Measurements from ENCODE around the gene RAB20. TPM values are rescaled to one million over a fixed set of nuclear protein-coding genes. Genes with fewer than 3 reads are reported as not detected.

Gene RAB20
- polyA plus RNA-seq, 1 donor from 2014 or later = not detected

DNA sequence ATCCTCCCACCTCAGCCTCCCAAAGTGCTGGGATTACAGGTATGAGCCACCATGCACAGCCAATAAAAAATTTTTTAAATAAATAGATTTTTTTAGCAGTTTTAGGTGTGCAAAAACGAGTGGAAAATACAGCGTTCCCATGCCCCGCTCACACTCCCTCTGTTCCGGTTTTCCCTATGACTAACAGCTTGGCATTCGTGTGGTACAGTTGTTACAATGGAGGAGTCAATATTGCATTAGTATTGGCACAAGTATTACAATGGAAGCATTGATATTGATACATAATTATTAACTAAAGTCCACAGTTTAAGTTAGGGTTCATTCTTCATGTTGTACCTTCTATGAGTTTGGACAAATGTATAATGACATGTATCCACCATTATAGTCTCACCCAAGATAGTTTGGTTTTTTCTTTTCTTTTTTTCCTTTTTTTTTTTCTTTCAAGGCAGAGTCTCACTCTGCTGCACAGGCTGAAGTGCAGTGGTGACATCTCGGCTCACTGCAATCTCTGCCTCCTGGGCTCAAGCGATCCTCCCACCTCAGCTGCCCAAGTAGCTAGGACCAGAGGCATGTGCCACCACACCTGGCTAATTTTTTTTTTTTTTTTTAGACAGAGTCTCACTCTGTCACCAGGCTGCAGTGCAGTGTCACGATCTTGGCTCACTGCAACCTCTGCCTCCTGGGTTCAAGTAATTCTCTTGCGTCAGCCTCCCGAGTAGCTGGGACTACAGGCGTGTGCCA is 15.4 kb upstream of the RAB20 start:
- Histone ChIP-seq H3K4me3 (ENCODE audit: low read length) (no peak overlapping the region), H3K4me2 (ENCODE audit: low read length) (no peak overlapping the region), H2AFZ (ENCODE audit: low read depth, low read length) (no peak overlapping the region), H3K27me3 (ENCODE audit: insufficient read depth, low read depth, low read length) (no peaks in the 10 kb centered on the region), H3K9ac (ENCODE audit: low read length) (no peak overlapping the region), H3F3A (ENCODE audit: insufficient read depth, low read length, poor library complexity, severe bottlenecking) (no peaks in the 10 kb centered on the region), H3K36me3 (ENCODE audit: insufficient read depth, low read length) (no peaks in the 10 kb centered on the region), H3K27ac (ENCODE audit: low read length) (no peak overlapping the region), H4K20me1 (ENCODE audit: insufficient read depth) (no peaks in the 10 kb centered on the region), H3K9me3 (ENCODE audit: low read length) (no peaks in the 10 kb centered on the region), H3K9me2 (ENCODE audit: insufficient read depth, low read length) (no peaks in the 10 kb centered on the region), H3K79me2 (replicated peaks; ENCODE audit: insufficient read depth, low read length) (no peaks in the 10 kb centered on the region)
- TF ChIP-seq REST (IDR thresholded peaks at IDR 0.05; ENCODE audit: borderline replicate concordance) (no peak), MXI1 (conservative IDR thresholded peaks at IDR 0.05; ENCODE audit: poor library complexity, severe bottlenecking) (no peak), EZH2 (IDR thresholded peaks at IDR 0.05; ENCODE audit: borderline replicate concordance, insufficient read depth, low read length, poor library complexity, severe bottlenecking) (no peak), POLR2AphosphoS5 (IDR thresholded peaks at IDR 0.05) (no peak), SMC3 (conservative IDR thresholded peaks at IDR 0.05; ENCODE audit: poor library complexity) (no peak), EP300 (conservative IDR thresholded peaks at IDR 0.05; ENCODE audit: poor library complexity, severe bottlenecking) (no peak), CTCF (IDR thresholded peaks at IDR 0.05; ENCODE audit: poor library complexity, severe bottlenecking) (no peak), TAF1 (IDR thresholded peaks at IDR 0.05; ENCODE audit: low read depth) (no peak), RAD21 (conservative IDR thresholded peaks at IDR 0.05) (no peak)

- Histone ChIP-seq H3F3A (ENCODE audit: insufficient read depth, low read length, poor library complexity, severe bottlenecking) (no peaks in the 10 kb centered on the region), H3K9me2 (ENCODE audit: insufficient read depth, low read length) (no peaks in the 10 kb centered on the region), H2AFZ (ENCODE audit: low read depth, low read length) (no peak overlapping the region), H3K36me3 (ENCODE audit: insufficient read depth, low read length) (no peaks in the 10 kb centered on the region), H4K20me1 (ENCODE audit: insufficient read depth) (no peaks in the 10 kb centered on the region), H3K4me2 (ENCODE audit: low read length) (no peak overlapping the region), H3K79me2 (replicated peaks; ENCODE audit: insufficient read depth, low read length) (no peaks in the 10 kb centered on the region), H3K27ac (ENCODE audit: low read length) (no peak overlapping the region), H3K9me3 (ENCODE audit: low read length) (no peaks in the 10 kb centered on the region), H3K9ac (ENCODE audit: low read length) (no peak overlapping the region), H3K27me3 (ENCODE audit: insufficient read depth, low read depth, low read length) (no peaks in the 10 kb centered on the region), H3K4me3 (ENCODE audit: low read length) (no peak overlapping the region)
- no peak for TF ChIP-seq REST (IDR thresholded peaks at IDR 0.05; ENCODE audit: borderline replicate concordance)
- no peak for TF ChIP-seq CTCF (IDR thresholded peaks at IDR 0.05; ENCODE audit: poor library complexity, severe bottlenecking)
- no peak for TF ChIP-seq TAF1 (IDR thresholded peaks at IDR 0.05; ENCODE audit: low read depth)
These were observed 14.5 kb upstream of the RAB20 start for GRCh38 chr13:110576070-110576394.
